GM18909 (cell line): ENCODE data around the gene STRN4.
"Not testable (repeated sequence)": the region's sequence is repeated elsewhere in the genome, so short reads cannot be mapped to it uniquely, and the experiment has no call there.

Source experiments
- ATAC-seq: cut with Tn5 transposase; IDR thresholded peaks from one replicate; pipeline ENCODE4 v1.9.1; 2021; ENCODE audit warnings: mild to moderate bottlenecking; ENCODE audit not compliant: unreplicated experiment, poor library complexity

STRN4 gene

DNA sequence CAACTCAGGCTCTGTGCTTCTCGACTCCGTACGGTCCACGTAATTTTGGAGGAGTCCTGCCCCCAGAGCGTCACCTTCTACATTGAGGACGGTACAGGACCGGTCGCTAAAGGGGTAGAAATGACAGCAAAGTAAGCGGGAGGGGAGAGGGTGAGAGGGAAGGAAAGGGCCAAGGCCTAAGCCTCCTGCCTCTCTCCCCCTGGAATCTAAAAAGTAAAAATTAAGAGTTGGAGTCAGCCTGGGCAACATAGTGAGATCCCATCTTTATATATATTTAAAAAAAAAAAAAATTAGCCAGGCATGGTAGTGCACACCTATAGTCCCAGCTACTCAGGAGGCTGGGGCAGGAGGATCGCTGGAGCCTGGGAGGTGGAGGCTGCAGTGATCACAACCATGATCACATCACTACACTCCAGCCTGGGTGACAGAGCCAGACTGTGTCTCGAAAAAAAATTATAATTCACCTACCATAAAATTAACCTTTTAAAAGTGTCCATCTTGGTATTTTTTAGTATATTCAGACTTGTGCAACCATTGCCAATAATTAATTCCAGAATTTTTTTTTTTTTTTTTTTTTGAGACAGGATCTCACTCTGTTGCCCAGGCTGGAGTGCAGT is 29.5 kb upstream of the STRN4 start:
- no peak for ATAC-seq

DNA sequence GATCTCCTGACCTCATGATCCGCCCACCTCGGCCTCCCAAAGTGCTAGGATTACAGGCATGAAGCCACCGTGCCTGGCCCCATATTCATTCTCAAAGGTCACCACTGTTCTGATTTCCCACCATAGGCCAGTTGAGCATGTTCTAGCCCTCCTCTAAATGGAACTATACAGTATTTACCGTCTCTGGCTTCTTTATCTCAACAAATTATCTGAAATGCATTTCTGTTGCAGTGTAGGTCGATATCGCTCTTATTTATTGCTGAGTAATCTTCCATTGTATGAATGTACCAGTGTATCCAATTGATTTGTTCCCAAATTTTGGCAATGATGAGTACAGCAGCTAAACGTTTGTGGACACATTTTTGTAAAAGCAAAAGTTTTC is 26.8 kb upstream of the STRN4 start:
- ATAC-seq, result no peak

GRCh38 chr19:46772170-46773017 is 26.1 kb upstream of the STRN4 start:
- ATAC-seq, result no peak

- not testable (repeated sequence) for ATAC-seq
These were observed 22.5 kb upstream of the STRN4 start for GRCh38 chr19:46768746-46769145.

GRCh38 chr19:46766569-46767317 is 20.5 kb upstream of the STRN4 start:
- no peak for ATAC-seq

DNA sequence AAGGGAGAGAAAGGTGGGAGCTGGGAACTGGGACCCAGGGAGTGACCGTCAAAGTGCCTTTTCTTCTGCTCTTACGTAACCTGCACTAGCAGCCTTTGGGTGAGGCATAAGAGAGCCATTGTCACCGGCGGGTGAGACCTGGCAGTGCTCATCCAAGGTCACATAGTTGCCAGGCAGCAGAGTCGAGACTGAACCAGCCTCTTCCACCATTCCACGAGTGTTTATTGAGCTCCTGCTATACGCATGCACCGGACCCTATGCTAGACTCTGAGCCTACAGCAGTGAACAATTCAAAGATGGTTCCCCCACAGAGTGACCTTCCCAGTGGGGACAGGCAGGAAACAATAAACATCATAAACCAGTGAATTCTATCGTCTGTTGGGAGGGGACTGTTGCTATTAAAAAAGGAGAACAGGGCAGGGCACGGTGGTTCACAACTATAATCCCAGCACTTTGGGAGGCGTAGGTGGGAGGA is 18.6 kb upstream of the STRN4 start:
- no peak for ATAC-seq

- no peak for ATAC-seq
These were observed 16.1 kb upstream of the STRN4 start for GRCh38 chr19:46762245-46762890.

DNA sequence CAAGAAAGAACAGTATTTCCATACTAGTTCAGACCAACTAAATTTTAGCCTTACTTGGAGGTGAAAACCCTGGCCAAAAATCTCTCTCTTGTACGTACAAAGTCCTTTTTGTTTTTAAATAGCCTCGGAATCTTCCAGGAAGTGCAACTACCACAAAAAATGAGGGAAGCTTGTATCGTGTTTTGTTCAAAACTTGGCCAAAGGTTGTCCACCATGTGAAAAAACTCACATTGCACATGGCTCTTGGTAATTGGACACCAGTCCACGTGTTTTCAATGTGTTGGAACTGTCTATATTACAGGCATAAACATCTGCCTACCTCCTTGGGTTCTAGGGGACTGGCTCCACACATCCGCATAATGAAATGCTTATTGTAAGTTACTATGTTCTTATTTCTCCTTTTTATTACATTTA is 15.2 kb upstream of the STRN4 start:
- no peak for ATAC-seq

DNA sequence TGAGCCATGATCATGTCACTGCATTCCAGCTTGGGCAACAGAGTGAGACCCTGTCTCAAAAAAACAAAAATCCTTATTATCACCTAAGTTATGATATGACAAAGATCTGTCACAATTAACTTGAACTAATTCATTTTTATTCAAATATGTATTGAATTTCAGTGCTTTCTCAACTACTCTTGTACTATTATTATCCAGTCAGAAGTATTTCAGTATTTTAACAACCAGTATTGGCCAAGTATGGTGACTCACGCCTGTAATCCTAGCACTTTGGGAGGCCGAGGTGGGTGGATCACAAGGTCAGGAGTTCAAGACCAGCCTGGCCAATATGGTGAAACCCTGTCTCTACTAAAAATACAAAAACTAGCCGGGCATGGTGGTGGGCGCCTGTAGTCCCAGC is 14.6 kb upstream of the STRN4 start:
- ATAC-seq, result not testable (repeated sequence)

DNA sequence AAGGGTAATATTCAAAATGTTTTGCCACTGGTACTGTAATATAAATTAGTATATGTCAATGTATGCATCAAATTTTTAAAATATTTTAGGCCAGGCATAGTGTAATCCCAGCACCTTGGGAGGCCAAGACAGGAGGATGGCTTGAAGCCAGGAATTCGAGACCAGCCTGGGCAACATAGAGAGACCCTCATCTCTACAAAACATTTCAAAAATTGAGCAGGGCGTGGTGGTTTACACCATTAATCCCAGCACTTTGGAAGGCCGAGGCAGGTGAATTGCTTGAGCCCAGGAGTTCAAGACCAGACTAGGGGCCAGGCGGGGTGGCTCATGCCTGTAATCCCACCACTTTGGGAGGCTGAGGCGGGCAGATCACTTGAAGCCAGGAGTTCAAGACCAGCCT is 14.1 kb upstream of the STRN4 start:
- ATAC-seq, result no peak

GRCh38 chr19:46759817-46760333 is 13.6 kb upstream of the STRN4 start:
- no peak for ATAC-seq

DNA sequence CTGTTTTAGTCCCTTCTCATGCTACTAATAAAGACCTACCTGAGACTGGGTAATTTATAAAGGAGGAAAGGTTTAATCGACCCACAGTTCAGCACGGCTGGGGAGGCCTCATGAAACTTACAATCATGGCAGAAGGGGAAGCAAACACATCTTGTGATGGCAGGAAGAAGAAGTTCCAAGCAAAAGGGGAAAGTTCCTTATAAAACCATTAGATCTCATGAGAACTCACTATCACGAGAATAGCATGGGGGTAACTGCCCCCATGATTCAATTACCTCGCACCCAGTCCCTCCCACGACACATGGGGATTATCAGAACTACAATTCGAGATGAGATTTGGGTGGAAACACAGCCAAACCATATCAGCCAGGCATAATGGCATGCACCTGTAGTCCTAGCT is 13.0 kb upstream of the STRN4 start:
- ATAC-seq, result no peak

GRCh38 chr19:46756544-46756888 is 10.3 kb upstream of the STRN4 start:
- no peak for ATAC-seq

DNA sequence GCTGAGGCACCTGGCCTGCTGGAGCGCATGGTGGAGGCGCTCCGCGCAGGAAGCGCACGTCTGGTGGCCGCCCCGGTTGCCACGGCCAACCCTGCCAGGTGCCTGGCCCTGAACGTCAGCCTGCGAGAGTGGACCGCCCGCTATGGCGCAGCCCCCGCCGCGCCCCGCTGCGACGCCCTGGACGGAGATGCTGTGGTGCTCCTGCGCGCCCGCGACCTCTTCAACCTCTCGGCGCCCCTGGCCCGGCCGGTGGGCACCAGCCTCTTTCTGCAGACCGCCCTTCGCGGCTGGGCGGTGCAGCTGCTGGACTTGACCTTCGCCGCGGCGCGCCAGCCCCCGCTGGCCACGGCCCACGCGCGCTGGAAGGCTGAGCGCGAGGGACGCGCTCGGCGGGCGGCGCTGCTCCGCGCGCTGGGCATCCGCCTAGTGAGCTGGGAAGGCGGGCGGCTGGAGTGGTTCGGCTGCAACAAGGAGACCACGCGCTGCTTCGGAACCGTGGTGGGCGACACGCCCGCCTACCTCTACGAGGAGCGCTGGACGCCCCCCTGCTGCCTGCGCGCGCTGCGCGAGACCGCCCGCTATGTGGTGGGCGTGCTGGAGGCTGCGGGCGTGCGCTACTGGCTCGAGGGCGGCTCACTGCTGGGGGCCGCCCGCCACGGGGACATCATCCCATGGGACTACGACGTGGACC is 9.7 kb upstream of the STRN4 start:
- no peak for ATAC-seq

DNA sequence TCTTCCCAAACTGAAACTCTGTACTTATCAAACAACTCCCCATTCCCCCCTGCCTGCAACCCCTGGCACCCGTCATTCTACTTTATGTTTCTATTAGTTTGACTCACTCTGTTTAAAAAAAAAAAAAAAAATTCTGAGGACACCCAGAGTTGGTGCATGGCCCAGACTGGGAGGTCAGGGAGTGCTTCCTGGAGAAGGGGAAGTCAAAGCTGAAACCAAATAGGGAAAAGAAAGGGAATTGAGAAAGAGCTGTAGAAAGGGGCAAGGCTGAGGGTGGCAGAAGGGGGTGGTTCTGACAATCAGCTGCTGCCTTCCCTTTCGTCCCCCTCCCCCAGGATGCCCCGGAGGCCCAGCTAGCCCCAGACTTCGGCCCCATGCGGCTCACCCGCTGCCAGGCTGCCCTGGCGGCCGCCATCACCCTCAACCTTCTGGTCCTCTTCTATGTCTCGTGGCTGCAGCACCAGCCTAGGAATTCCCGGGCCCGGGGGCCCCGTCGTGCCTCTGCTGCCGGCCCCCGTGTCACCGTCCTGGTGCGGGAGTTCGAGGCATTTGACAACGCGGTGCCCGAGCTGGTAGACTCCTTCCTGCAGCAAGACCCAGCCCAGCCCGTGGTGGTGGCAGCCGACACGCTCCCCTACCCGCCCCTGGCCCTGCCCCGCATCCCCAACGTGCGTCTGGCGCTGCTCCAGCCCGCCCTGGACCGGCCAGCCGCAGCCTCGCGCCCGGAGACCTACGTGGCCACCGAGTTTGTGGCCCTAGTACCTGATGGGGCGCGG is 9.0 kb upstream of the STRN4 start:
- no peak for ATAC-seq

- no peak for ATAC-seq
These were observed 7.3 kb upstream of the STRN4 start for GRCh38 chr19:46753420-46754155.

- ATAC-seq, result no peak
These were observed 2.3 kb upstream of the STRN4 start for GRCh38 chr19:46748325-46749109.
